D721Med (cell line): ENCODE data around the gene KIAA0232.
A peak's percentile ranks its signal among the peaks of the same experiment; 100 is the strongest.

Source experiments
- DNase-seq: peaks from one replicate; pipeline ENCODE4 v3.0.0; 2011; ENCODE audit warnings: low spot score; ENCODE audit not compliant: insufficient read length
- FAIRE-seq: peaks from 2 replicates; lab custom pipeline; 2011; peaks lifted over from hg19 to GRCh38; lab: Jason Lieb, UNC
- TF ChIP-seq, protein P1 (sequence below): IDR thresholded peaks from 2 replicates; pipeline ENCODE4 v1.5.1; 2012; ENCODE audit warnings: mild to moderate bottlenecking, control low read depth; ENCODE audit not compliant: insufficient read depth; ENCODE audit errors: missing control alignments

KIAA0232 gene, protein sequence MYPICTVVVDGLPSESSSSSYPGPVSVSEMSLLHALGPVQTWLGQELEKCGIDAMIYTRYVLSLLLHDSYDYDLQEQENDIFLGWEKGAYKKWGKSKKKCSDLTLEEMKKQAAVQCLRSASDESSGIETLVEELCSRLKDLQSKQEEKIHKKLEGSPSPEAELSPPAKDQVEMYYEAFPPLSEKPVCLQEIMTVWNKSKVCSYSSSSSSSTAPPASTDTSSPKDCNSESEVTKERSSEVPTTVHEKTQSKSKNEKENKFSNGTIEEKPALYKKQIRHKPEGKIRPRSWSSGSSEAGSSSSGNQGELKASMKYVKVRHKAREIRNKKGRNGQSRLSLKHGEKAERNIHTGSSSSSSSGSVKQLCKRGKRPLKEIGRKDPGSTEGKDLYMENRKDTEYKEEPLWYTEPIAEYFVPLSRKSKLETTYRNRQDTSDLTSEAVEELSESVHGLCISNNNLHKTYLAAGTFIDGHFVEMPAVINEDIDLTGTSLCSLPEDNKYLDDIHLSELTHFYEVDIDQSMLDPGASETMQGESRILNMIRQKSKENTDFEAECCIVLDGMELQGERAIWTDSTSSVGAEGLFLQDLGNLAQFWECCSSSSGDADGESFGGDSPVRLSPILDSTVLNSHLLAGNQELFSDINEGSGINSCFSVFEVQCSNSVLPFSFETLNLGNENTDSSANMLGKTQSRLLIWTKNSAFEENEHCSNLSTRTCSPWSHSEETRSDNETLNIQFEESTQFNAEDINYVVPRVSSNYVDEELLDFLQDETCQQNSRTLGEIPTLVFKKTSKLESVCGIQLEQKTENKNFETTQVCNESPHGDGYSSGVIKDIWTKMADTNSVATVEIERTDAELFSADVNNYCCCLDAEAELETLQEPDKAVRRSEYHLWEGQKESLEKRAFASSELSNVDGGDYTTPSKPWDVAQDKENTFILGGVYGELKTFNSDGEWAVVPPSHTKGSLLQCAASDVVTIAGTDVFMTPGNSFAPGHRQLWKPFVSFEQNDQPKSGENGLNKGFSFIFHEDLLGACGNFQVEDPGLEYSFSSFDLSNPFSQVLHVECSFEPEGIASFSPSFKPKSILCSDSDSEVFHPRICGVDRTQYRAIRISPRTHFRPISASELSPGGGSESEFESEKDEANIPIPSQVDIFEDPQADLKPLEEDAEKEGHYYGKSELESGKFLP (N-terminal part only)

DNA sequence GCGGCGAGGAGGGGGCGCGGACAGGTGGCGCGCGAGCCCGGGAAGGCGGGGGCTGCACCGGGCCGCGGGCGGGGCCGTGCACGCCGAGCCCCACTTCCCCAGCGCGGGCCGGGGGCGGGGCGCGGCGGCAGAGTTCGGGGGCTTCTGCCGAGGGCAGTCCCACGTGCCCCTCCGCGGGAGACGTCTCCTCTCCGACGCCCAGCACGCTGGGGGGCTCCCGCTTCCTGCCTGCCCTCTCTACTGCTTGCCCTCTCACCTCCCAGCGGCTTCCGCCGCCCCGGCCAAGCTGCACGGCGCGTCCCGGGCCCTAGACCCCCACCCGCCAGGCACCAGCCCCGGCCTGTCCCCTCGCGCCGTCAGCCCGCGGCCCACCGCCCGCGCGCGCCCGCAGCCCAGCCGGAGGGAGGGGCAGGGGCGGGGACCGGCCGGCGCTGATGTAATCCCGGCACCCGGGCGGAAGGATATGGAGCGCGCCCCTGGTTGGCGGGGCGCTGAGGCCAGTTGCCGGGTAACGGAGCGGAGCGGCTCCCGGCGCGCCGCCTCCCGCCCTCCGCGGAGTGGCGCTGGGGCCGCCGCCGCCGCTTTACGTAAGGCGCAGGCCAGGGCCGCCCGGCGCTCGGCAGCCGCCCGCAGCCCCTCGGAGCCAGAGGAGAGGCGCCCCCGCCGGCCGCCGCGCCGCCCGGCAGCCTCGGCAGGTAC, at the start of gene KIAA0232:
TSS of gene KIAA0232 (plus strand) at position 581 of the 699 bp plus-strand sequence. CDS start 41,727 bp downstream, outside the sequence.
- DNase-seq, result peak; percentile 86
- no peak for FAIRE-seq
- TF ChIP-seq, protein P1, sequence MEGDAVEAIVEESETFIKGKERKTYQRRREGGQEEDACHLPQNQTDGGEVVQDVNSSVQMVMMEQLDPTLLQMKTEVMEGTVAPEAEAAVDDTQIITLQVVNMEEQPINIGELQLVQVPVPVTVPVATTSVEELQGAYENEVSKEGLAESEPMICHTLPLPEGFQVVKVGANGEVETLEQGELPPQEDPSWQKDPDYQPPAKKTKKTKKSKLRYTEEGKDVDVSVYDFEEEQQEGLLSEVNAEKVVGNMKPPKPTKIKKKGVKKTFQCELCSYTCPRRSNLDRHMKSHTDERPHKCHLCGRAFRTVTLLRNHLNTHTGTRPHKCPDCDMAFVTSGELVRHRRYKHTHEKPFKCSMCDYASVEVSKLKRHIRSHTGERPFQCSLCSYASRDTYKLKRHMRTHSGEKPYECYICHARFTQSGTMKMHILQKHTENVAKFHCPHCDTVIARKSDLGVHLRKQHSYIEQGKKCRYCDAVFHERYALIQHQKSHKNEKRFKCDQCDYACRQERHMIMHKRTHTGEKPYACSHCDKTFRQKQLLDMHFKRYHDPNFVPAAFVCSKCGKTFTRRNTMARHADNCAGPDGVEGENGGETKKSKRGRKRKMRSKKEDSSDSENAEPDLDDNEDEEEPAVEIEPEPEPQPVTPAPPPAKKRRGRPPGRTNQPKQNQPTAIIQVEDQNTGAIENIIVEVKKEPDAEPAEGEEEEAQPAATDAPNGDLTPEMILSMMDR, result no peak

DNA sequence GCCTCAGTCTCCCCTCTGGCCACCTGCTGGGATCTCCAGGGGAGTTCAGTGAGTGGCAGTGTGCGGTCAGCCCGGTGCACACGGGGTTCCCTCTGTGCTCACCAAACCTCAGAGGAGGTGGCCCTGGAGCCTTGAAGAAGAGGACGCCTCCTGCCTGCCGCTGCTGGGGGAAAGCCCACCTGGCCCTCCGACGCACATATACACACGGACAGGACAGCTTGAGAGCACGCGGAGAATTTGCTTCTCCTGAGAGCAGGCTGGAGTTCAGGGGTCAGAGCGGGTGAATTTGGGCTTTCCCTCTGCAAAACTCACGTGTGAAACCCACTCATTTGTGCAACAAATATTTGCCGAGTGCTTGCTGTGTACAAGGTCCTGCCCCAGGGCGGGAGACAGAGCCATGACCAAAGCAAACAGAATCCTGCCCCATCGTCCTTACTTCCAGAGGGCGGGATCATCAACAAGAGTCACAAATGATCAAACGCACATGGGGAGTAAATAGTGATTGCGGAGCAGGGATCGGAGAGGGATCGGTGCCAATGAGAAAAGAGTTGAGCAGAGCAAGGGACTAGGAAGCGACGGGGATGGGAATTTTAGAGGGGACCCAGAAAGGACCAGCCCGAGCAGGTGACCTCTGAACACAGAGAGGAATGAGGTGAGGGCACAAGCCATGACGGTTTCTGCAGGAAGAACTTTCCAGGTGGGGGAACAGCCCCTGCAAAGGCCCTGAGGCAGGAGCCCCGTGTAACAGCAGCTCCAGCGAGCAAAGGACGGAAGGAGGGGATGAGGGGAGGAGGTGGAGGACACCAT, 49.0 kb upstream of the KIAA0232 start:
- no peak for FAIRE-seq
- TF ChIP-seq, protein P1, result no peak
- DNase-seq, result peak; percentile 1

DNA sequence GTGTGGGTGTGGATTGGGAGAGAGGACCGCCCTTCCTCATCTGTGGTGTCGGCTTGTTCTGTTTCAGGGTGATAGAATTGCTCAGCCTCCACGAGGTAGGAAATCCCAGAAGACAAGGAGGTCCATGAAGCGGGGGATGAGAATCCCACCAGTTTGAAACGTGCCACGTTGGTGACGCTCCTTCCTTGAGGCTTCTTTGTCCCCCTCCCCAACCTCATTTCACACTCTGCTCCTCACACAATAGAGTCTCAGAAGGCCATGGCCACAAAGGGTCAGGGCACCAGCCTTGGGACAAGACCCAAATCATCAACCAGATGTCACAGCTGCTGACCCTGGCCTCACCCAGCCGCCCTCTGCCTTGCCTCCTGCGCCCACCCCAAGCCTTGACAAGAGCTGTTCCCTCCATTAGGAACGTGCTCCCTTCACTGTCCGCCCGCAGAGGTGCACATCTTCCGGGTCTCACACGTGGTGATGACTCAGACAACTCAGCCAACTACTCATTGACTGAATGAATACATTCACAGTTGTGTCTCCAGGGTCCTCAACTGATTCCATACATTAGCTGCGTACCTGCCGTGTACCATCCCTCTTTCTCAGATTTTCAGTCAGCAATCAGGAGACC, 48.3 kb upstream of the KIAA0232 start:
- no peak for FAIRE-seq
- TF ChIP-seq, protein P1, result no peak
- no peak for DNase-seq

DNA sequence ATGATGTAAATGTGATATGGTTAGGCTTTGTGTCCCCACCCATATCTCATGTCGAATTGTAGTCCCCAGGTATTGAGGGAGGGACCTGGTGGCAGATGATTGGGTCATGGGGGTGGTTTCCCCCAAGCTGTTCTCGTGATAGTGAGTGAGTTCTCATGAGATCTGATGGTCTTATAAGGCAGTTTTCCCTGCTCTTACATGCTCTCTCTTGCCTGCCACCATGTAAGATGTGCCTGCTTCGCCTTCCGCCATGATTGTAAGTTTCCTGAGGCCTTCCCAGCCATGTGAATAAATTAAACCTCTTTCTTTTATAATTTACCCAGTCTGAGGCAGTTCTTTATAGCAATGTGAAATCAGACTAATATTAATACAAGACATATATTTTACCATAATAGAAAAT, 42.6 kb upstream of the KIAA0232 start:
- DNase-seq (no peak), FAIRE-seq (no peak)
- TF ChIP-seq, protein P1, result no peak

DNA sequence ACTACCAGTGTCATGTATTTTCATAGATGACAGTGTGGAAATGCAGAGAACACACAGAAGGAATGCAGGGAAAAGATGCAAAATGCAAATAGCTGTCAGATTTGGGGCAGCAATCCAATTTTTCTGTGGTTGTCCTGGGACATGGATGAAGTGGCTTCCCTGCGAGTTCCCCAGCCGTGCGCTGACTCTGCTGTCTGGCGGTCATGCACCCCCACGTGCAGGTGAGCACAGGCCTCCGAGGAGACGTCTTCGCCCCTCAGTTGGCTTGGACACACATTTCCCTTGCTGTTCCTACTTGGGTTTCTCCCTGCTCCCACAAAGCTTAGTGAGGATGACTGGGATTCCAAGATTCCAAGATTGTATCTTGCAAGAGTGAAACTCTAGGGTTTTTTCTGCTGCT, 42.2 kb upstream of the KIAA0232 start:
- FAIRE-seq (no peak), DNase-seq (no peak)
- TF ChIP-seq, protein P1, result no peak
